Stomach (tissue), 9 donors: ENCODE results near the gene ZC3HAV1. TPM values are rescaled to one million over a fixed set of nuclear protein-coding genes. Genes with fewer than 3 reads are reported as not detected.

Source experiments
- DNase-seq, 2 donors: peaks; one replicate each; pipeline versions ENCODE4 v3.0.0 to v3.0.0-alpha.2; 2013 to 2019
- H3K27ac ChIP-seq, 5 donors: fragments of 200-600 bp in 4 of 5; sonication (generic) in 4 of 5; one replicate each; pipeline ENCODE4 v1.5.1; 2013 to 2019; ENCODE audit warnings: mild to moderate bottlenecking in 1 of 5, moderate library complexity in 1 of 5
- H3K27me3 ChIP-seq, 3 donors: fragments of 200-600 bp; sonication (generic); one replicate each; pipeline ENCODE4 v1.5.1; 2017 to 2019; ENCODE audit warnings: mixed run types in 1 of 3
- H3K36me3 ChIP-seq, 4 donors: fragments of 200-600 bp; sonication (generic); 1 replicate in 3 of 4; 2 replicates in 1 of 4; pipeline ENCODE4 v1.5.1; 2016 to 2019
- H3K4me1 ChIP-seq, 4 donors: fragments of 200-600 bp; sonication (generic); one replicate each; pipeline ENCODE4 v1.5.1; 2016 to 2019
- H3K4me3 ChIP-seq, 4 donors: fragments of 200-600 bp; sonication (generic) in 3 of 4; one replicate each; pipeline ENCODE4 v1.5.1; 2016 to 2019; ENCODE audit warnings: mild to moderate bottlenecking in 1 of 4
- H3K9me3 ChIP-seq, 4 donors: fragments of 200-600 bp; sonication (generic); one replicate each; pipeline ENCODE4 v1.5.1; 2016 to 2019
- CTCF ChIP-seq, 7 experiments: fragments of 450-650 bp in 4 of 7; fragments of 200-600 bp in 3 of 7; sonication (generic) in 3 of 7; IDR thresholded peaks; one replicate each; pipeline ENCODE4 v1.5.1; 2016 to 2019; ENCODE audit warnings: antibody characterized with exemption in 7 of 7, control low read depth in 2 of 7, mild to moderate bottlenecking in 1 of 7
- EP300 ChIP-seq: sonication (generic); formaldehyde crosslinking; IDR thresholded peaks from one replicate; pipeline ENCODE4 v1.6.1; 2017; ENCODE audit warnings: antibody characterized with exemption
- POLR2A ChIP-seq, 4 donors: fragments of 450-650 bp; IDR thresholded peaks; one replicate each; pipeline ENCODE4 v1.6.1; 2016; ENCODE audit warnings: antibody characterized with exemption in 4 of 4, control low read depth in 2 of 4, mild to moderate bottlenecking in 1 of 4, moderate library complexity in 1 of 4
- POLR2AphosphoS5 ChIP-seq, 3 donors: sonication (generic); formaldehyde crosslinking; IDR thresholded peaks; one replicate each; pipeline ENCODE4 v1.6.1; 2016; ENCODE audit warnings: antibody characterized with exemption in 3 of 3
- WGBS, 5 donors: extraction: QIAGEN DNeasy Blood & Tissue Kit in 3 of 5; methylation state at CpG; one replicate each; pipeline versions ENCODE4 v1.1.5 to v1.1.7; 2013 to 2018; 5-methylcytosine and 5-hydroxymethylcytosine counted together
- intact Hi-C: fragments of 100-400 bp; cut with DNase I; formaldehyde crosslinking; loops from one replicate; pipeline ENCODE4 v1.15.1; 2023; ENCODE audit warnings: low total_unique reads
- polyA plus RNA-seq, 3 donors: library from polyadenylated mRNA; stranded (reverse); fragments of 200-250 nt; gene quantifications; one replicate each; pipeline ENCODE4 v1.2.3, GENCODE V29; 2013
- total RNA-seq, 5 donors: library from RNA; depleted of rRNA; stranded (reverse); fragments of >200 nt; gene quantifications; one replicate each; pipeline versions ENCODE4 v1.1.0 to v1.2.3, GENCODE V29; 2014 to 2016
- donor health status: healthy with polysubstance abuse.
- donor health status: Bipolar disorder and iron deficiency.
- donor health status: healthy.

ZC3HAV1 gene
- total and polyA plus RNA-seq, 8 donors = 5.5 to 34.3 (median 12.9) TPM

- Histone ChIP-seq H3K27me3 (no peaks in the 10 kb centered on the region), H3K4me1 (peaks cover 0 to 24% (median 8%) of the 10 kb centered on the region in 4 donors), H3K36me3 (peaks cover 55 to 93% (median 90%) of the 10 kb centered on the region in 4 donors), H3K9me3 (no peaks in the 10 kb centered on the region), H3K27ac (no peak overlapping the region), H3K4me3 (no peak overlapping the region)
- TF ChIP-seq POLR2AphosphoS5 (IDR thresholded peaks at IDR 0.05) (no peak), EP300 (no peak), POLR2A (IDR thresholded peaks at IDR 0.05) (no peak), CTCF (IDR thresholded peaks at IDR 0.05) (no peak)
- intact Hi-C loops = no loop called here
- 77 to 83% (median 81%) methylated on average over 11 of the region's 11 CpGs for WGBS, 5 donors
- no peak for DNase-seq
These were observed 33.4 kb downstream of the ZC3HAV1 start for GRCh38 chr7:139075871-139076686.

GRCh38 chr7:139075031-139075652, 34.4 kb downstream of the ZC3HAV1 start:
- intact Hi-C loops = no loop called here
- H3K4me1 ChIP-seq = peaks cover 0 to 15% (median 3%) of the 10 kb centered on the region in 4 donors
- 37 to 42% (median 40%) methylated on average over 9 of the region's 9 CpGs for WGBS, 5 donors
- H3K9me3 ChIP-seq = no peaks in the 10 kb centered on the region
- no peak for TF ChIP-seq EP300
- TF ChIP-seq POLR2AphosphoS5 (IDR thresholded peaks at IDR 0.05) = peak in 1 of 3 donors; percentile 49
- TF ChIP-seq POLR2A (IDR thresholded peaks at IDR 0.05) = no peak
- peak in 5 of 7 experiments; percentile 67 to 84 (median 78) for TF ChIP-seq CTCF (IDR thresholded peaks at IDR 0.05)
- peak overlapping the region in 2 of 5 donors; percentile 43 to 57 for H3K27ac ChIP-seq
- no peak overlapping the region for H3K4me3 ChIP-seq
- H3K36me3 ChIP-seq = peaks cover 56 to 93% (median 90%) of the 10 kb centered on the region in 4 donors
- DNase-seq = peak; percentile 65 to 92
- H3K27me3 ChIP-seq = no peaks in the 10 kb centered on the region

- H3K4me3 ChIP-seq = no peak overlapping the region
- no peak overlapping the region for H3K27ac ChIP-seq
- TF ChIP-seq POLR2AphosphoS5 (IDR thresholded peaks at IDR 0.05) (no peak), POLR2A (IDR thresholded peaks at IDR 0.05) (no peak), EP300 (no peak), CTCF (IDR thresholded peaks at IDR 0.05) (no peak)
- peaks cover 0 to 9% (median 3%) of the 10 kb centered on the region in 4 donors for H3K4me1 ChIP-seq
- WGBS, 5 donors = 71 to 82% (median 81%) methylated on average over 8 of the region's 8 CpGs
- no peak for DNase-seq
- no peaks in the 10 kb centered on the region for H3K9me3 ChIP-seq
- H3K36me3 ChIP-seq = peaks cover 55 to 93% (median 90%) of the 10 kb centered on the region in 4 donors
- H3K27me3 ChIP-seq = no peaks in the 10 kb centered on the region
- intact Hi-C loops = no loop called here
These were observed 36.7 kb downstream of the ZC3HAV1 start for GRCh38 chr7:139072796-139073195.

- H3K9me3 ChIP-seq = no peaks in the 10 kb centered on the region
- TF ChIP-seq POLR2A (IDR thresholded peaks at IDR 0.05) = no peak
- TF ChIP-seq EP300 = no peak
- no peak for TF ChIP-seq POLR2AphosphoS5 (IDR thresholded peaks at IDR 0.05)
- no peak for TF ChIP-seq CTCF (IDR thresholded peaks at IDR 0.05)
- no peaks in the 10 kb centered on the region for H3K27me3 ChIP-seq
- no peak overlapping the region for H3K4me3 ChIP-seq
- H3K27ac ChIP-seq = no peak overlapping the region
- 75 to 88% (median 82%) methylated on average over 3 of the region's 3 CpGs for WGBS, 5 donors
- no peak for DNase-seq
- peaks cover 0 to 8% (median 3%) of the 10 kb centered on the region in 4 donors for H3K4me1 ChIP-seq
- intact Hi-C loops = no loop called here
- H3K36me3 ChIP-seq = peaks cover 57 to 93% (median 90%) of the 10 kb centered on the region in 4 donors
These were observed 37.8 kb downstream of the ZC3HAV1 start for GRCh38 chr7:139071680-139072079.
